ENCODE results near the gene ERICH4. TPM values are rescaled to one million over a fixed set of nuclear protein-coding genes. Genes with fewer than 3 reads are reported as not detected.
"Not testable (repeated sequence)": the region's sequence is repeated elsewhere in the genome, so short reads cannot be mapped to it uniquely, and the experiment has no call there.

The ERICH4 gene
- total RNA-seq, 3 donors from 2014 or later (not counting 1 experiment from before 2014, with no cell fraction given): not detected

DNA sequence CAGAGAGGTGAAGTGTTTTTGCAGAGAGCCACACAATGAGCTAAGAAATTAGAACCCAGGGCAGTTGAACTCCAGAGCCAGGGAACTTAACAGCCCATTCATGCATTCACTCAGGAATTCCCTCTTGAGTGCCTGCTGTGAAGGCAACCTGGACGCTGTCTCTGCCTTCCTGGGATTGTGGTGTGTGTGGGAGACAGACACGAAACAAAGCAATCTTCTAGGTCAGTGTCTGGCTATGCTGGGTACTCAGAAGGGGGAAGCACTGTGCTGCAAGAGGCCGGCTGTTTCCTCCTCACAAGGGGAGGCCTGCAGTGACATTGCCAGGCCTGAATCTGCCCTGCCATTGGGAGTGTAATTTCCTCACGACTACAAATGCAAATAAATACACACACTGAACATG lies 35.7 kb upstream of the ERICH4 start:
- no peak overlapping the region for H3K4me3 Mint-ChIP-seq
- no peak for DNase-seq
- Histone ChIP-seq H3K27me3 (ENCODE audit: control insufficient read depth, insufficient read depth, low read length) (no peaks in the 10 kb centered on the region), H3K9me3 (ENCODE audit: control insufficient read depth, insufficient read depth, low read length) (no peaks in the 10 kb centered on the region), H3K27ac (ENCODE audit: low read length) (no peak overlapping the region), H3K36me3 (ENCODE audit: control insufficient read depth, insufficient read depth, low read length) (peaks cover 15% of the 10 kb centered on the region), H3K4me3 (ENCODE audit: low read length) (no peak overlapping the region), H3K4me1 (ENCODE audit: control insufficient read depth, insufficient read depth, low read length) (peaks cover 22% of the 10 kb centered on the region)
- no peaks in the 10 kb centered on the region for H3K36me3 Mint-ChIP-seq
- no peak overlapping the region for H3K27ac Mint-ChIP-seq
- H3K27me3 Mint-ChIP-seq (ENCODE audit: low read depth in 2 of 2): no peaks in the 10 kb centered on the region
- intact Hi-C loops (cut with micrococcal nuclease): no loop called here
- TF ChIP-seq, protein P1, sequence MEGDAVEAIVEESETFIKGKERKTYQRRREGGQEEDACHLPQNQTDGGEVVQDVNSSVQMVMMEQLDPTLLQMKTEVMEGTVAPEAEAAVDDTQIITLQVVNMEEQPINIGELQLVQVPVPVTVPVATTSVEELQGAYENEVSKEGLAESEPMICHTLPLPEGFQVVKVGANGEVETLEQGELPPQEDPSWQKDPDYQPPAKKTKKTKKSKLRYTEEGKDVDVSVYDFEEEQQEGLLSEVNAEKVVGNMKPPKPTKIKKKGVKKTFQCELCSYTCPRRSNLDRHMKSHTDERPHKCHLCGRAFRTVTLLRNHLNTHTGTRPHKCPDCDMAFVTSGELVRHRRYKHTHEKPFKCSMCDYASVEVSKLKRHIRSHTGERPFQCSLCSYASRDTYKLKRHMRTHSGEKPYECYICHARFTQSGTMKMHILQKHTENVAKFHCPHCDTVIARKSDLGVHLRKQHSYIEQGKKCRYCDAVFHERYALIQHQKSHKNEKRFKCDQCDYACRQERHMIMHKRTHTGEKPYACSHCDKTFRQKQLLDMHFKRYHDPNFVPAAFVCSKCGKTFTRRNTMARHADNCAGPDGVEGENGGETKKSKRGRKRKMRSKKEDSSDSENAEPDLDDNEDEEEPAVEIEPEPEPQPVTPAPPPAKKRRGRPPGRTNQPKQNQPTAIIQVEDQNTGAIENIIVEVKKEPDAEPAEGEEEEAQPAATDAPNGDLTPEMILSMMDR (IDR thresholded peaks at IDR 0.05): no peak
- no peaks in the 10 kb centered on the region for H3K9me3 Mint-ChIP-seq
- peaks cover 6 to 34% of the 10 kb centered on the region in 2 donors for H3K4me1 Mint-ChIP-seq
- 54% methylated on average over 4 of the region's 4 CpGs for WGBS (ENCODE audit: insufficient coverage)
- ATAC-seq: no peak

DNA sequence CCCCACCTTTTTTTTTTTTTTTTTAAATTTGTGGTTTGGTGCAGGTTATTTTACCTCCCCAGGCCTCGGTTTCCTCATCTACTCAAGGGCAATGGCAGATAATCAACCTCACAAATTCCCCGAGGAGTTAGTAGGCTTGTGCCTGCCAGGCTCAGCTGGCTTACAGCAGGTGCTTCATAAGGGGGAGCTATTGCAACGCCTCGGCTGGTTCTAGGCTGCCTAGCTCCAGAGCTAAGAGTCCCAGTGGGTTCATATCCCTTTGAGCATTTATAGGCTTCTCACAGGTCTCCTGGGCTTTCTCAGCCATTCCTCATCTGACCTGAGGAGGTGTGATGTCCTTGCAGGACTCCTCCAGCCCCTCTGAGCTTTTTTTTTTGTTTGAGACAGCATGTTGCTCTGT lies 34.7 kb upstream of the ERICH4 start:
- no peaks in the 10 kb centered on the region for H3K9me3 Mint-ChIP-seq
- ATAC-seq (no peak), DNase-seq (no peak)
- H3K27me3 Mint-ChIP-seq (ENCODE audit: low read depth in 2 of 2): no peaks in the 10 kb centered on the region
- H3K27ac Mint-ChIP-seq: no peak overlapping the region
- H3K4me3 Mint-ChIP-seq: no peak overlapping the region
- 78% methylated on average over 4 of the region's 4 CpGs for WGBS (ENCODE audit: insufficient coverage)
- no peak overlapping the region for H3K4me3 ChIP-seq (ENCODE audit: low read length)
- peaks cover 22% of the 10 kb centered on the region for H3K4me1 ChIP-seq (ENCODE audit: control insufficient read depth, insufficient read depth, low read length)
- TF ChIP-seq, protein P1 (IDR thresholded peaks at IDR 0.05): no peak
- no peaks in the 10 kb centered on the region for H3K36me3 Mint-ChIP-seq
- no peaks in the 10 kb centered on the region for H3K9me3 ChIP-seq (ENCODE audit: control insufficient read depth, insufficient read depth, low read length)
- intact Hi-C loops (cut with micrococcal nuclease): no loop called here
- no peak overlapping the region for H3K27ac ChIP-seq (ENCODE audit: low read length)
- H3K36me3 ChIP-seq (ENCODE audit: control insufficient read depth, insufficient read depth, low read length): peaks cover 18% of the 10 kb centered on the region
- H3K27me3 ChIP-seq (ENCODE audit: control insufficient read depth, insufficient read depth, low read length): no peaks in the 10 kb centered on the region
- H3K4me1 Mint-ChIP-seq: peaks cover 6 to 29% of the 10 kb centered on the region in 2 donors

DNA sequence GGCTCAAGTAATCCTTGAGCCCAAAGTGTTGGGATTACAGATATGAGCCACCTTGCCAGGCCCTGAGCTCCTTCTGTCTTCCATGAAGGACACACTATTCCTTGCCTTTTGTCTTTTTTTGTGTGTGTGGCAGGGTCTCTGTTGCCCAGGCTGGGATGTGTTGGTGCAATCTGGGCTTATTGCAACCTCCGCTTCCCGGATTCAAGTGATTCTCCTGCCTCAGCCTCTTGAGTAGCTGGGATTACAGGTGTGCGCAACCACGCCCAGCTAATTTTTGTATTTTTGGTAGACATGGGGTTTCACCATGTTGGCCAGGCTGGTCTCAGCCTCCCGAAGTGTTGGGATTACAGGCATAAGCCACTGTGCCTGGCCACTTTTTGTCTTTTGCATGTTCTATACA lies 34.1 kb upstream of the ERICH4 start:
- intact Hi-C loops (cut with micrococcal nuclease); H3K4me3 ChIP-seq (ENCODE audit: low read length); H3K27me3 Mint-ChIP-seq (ENCODE audit: low read depth in 2 of 2); H3K36me3 Mint-ChIP-seq; H3K27ac ChIP-seq (ENCODE audit: low read length); ATAC-seq; H3K9me3 ChIP-seq (ENCODE audit: control insufficient read depth, insufficient read depth, low read length); DNase-seq; H3K27me3 ChIP-seq (ENCODE audit: control insufficient read depth, insufficient read depth, low read length); H3K9me3 Mint-ChIP-seq; H3K4me3 Mint-ChIP-seq: not testable (repeated sequence)
- H3K27ac Mint-ChIP-seq: peak overlapping the region in 1 of 2 donors; percentile 56
- Histone ChIP-seq H3K36me3 (ENCODE audit: control insufficient read depth, insufficient read depth, low read length) (peaks cover 24% of the 10 kb centered on the region), H3K4me1 (ENCODE audit: control insufficient read depth, insufficient read depth, low read length) (peaks cover 22% of the 10 kb centered on the region)
- WGBS (ENCODE audit: insufficient coverage): 98% methylated on average over 5 of the region's 5 CpGs
- H3K4me1 Mint-ChIP-seq: peaks cover 6 to 24% of the 10 kb centered on the region in 2 donors

DNA sequence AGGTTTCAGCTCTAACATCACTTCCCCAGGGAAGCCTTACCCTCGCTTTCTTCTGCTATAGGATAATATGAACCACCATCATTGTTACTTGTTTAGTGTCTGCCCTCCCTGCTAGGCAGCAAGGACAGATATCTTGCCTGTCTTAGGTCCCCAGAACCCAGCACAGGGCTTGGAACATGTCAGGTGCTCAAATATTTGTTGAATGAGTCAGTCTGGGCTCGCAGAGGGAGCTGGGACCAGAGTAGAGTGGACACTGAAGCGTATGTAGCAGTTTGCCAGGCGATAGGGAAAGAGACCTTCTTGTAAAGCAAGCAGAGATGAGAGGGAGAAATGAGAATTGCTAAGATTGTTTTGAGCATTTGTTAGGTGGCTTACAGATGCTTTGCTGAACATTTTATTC lies 33.7 kb upstream of the ERICH4 start:
- intact Hi-C loops (cut with micrococcal nuclease): no loop called here
- Mint-ChIP-seq H3K27me3 (ENCODE audit: low read depth in 2 of 2) (no peaks in the 10 kb centered on the region), H3K27ac (peak overlapping the region in 1 of 2 donors; percentile 56), H3K36me3 (no peaks in the 10 kb centered on the region), H3K4me1 (peaks cover 6 to 24% of the 10 kb centered on the region in 2 donors), H3K4me3 (peak overlapping the region; percentile 10), H3K9me3 (no peaks in the 10 kb centered on the region)
- ATAC-seq (no peak), DNase-seq (no peak)
- H3K4me3 ChIP-seq (ENCODE audit: low read length): no peak overlapping the region
- no peaks in the 10 kb centered on the region for H3K27me3 ChIP-seq (ENCODE audit: control insufficient read depth, insufficient read depth, low read length)
- peaks cover 29% of the 10 kb centered on the region for H3K36me3 ChIP-seq (ENCODE audit: control insufficient read depth, insufficient read depth, low read length)
- 92% methylated on average over 4 of the region's 4 CpGs for WGBS (ENCODE audit: insufficient coverage)
- H3K27ac ChIP-seq (ENCODE audit: low read length): peak overlapping the region; percentile 14
- TF ChIP-seq, protein P1 (IDR thresholded peaks at IDR 0.05): no peak
- no peaks in the 10 kb centered on the region for H3K9me3 ChIP-seq (ENCODE audit: control insufficient read depth, insufficient read depth, low read length)
- peaks cover 22% of the 10 kb centered on the region for H3K4me1 ChIP-seq (ENCODE audit: control insufficient read depth, insufficient read depth, low read length)
